NCI-H2196 (cell line): ENCODE data around the gene TEX11.
"Not testable (repeated sequence)": the region's sequence is repeated elsewhere in the genome, so short reads cannot be mapped to it uniquely, and the experiment has no call there.

Source experiments
- DNase-seq: peaks from one replicate; lab custom pipeline; 2025; ENCODE audit not compliant: unreplicated experiment; lab: John Stamatoyannopoulos, UW

The TEX11 gene

GRCh38 chrX:70605352-70605751, 303.2 kb downstream of the TEX11 start:
- no peak for DNase-seq

- DNase-seq = no peak
Observed at GRCh38 chrX:70592091-70592490, 316.4 kb downstream of the TEX11 start.

GRCh38 chrX:70587158-70587557, 321.4 kb downstream of the TEX11 start:
- DNase-seq = not testable (repeated sequence)

- DNase-seq = no peak
Observed at GRCh38 chrX:70577442-70577841, 331.1 kb downstream of the TEX11 start.

GRCh38 chrX:70569922-70570576, 338.5 kb downstream of the TEX11 start:
- not testable (repeated sequence) for DNase-seq

GRCh38 chrX:70554948-70555347, 353.6 kb downstream of the TEX11 start:
- DNase-seq = no peak

GRCh38 chrX:70554523-70554922, 354.0 kb downstream of the TEX11 start:
- no peak for DNase-seq

GRCh38 chrX:70554081-70554480, 354.4 kb downstream of the TEX11 start:
- peak; percentile 2 for DNase-seq

- DNase-seq = no peak
Observed at GRCh38 chrX:70553516-70553915, 355.0 kb downstream of the TEX11 start.

GRCh38 chrX:70552130-70552704, 356.3 kb downstream of the TEX11 start:
- no peak for DNase-seq

- DNase-seq = no peak
Observed at GRCh38 chrX:70549429-70549828, 359.1 kb downstream of the TEX11 start.

- no peak for DNase-seq
Observed at GRCh38 chrX:70535198-70535597, 373.3 kb downstream of the TEX11 start.

- no peak for DNase-seq
Observed at GRCh38 chrX:70527610-70528345, 380.7 kb downstream of the TEX11 start.

GRCh38 chrX:70527053-70527452, 381.5 kb downstream of the TEX11 start:
- DNase-seq = no peak

GRCh38 chrX:70525733-70526132, 382.8 kb downstream of the TEX11 start:
- peak; percentile 58 for DNase-seq

- not testable (repeated sequence) for DNase-seq
Observed at GRCh38 chrX:70515692-70516091, 392.8 kb downstream of the TEX11 start.

- DNase-seq = not testable (repeated sequence)
Observed at GRCh38 chrX:70515270-70515669, 393.2 kb downstream of the TEX11 start.

- no peak for DNase-seq
Observed at GRCh38 chrX:70509078-70509477, 399.4 kb downstream of the TEX11 start.

- DNase-seq = peak; percentile 21
Observed at GRCh38 chrX:70508296-70508911, 400.1 kb downstream of the TEX11 start.

GRCh38 chrX:70505451-70505841, 403.1 kb downstream of the TEX11 start:
- DNase-seq = no peak

GRCh38 chrX:70504772-70505450, 403.6 kb downstream of the TEX11 start:
- DNase-seq = no peak
